GM12878 (cell line): ENCODE measurements around the gene REPS1. TPM values are rescaled to one million over a fixed set of nuclear protein-coding genes. Genes with fewer than 3 reads are reported as not detected.
"Not testable (repeated sequence)": the region's sequence is repeated elsewhere in the genome, so short reads cannot be mapped to it uniquely, and the experiment has no call there.

Source experiments
- ATAC-seq: fragments of 200-7000 bp; cut with Tn5 transposase; 3 replicates; pipeline ENCODE4 v1.9.1; 2020; ENCODE audit warnings: mild to moderate bottlenecking, moderate library complexity
- BruUV-seq: library from RNA; stranded (reverse); fragments of 400-500 nt; replicated peaks from 2 replicates; lab custom pipeline; 2021; lab: Mats Ljungman, UMichigan
- CTCF ChIA-PET: fragments of 300-600 bp; sonication (Branson Sonifier 250); formaldehyde crosslinking; extraction: SDS; loops from one replicate; lab custom pipeline; 2021; ENCODE audit warnings: inconsistent platforms; lab: Yijun Ruan, JAX
- POLR2A ChIA-PET: fragments of 350-600 bp; formaldehyde crosslinking; extraction: SDS; loops from one replicate; lab custom pipeline; 2021; ENCODE audit warnings: inconsistent platforms; lab: Charles Lee
- RAD21 ChIA-PET: fragments of 300-600 bp; sonication (Branson Sonifier 250); formaldehyde crosslinking; loops from one replicate; lab custom pipeline; 2023; ENCODE audit warnings: antibody characterized with exemption; ENCODE audit not compliant: unreplicated experiment; lab: Charles Lee
- SMC1A ChIA-PET: fragments of 300-600 bp; sonication (Branson Sonifier 250); formaldehyde crosslinking; loops from one replicate; lab custom pipeline; 2023; ENCODE audit not compliant: unreplicated experiment, uncharacterized antibody; lab: Charles Lee
- DNase-seq: peaks from one replicate; pipeline ENCODE4 v3.0.0-alpha.2; 2011; ENCODE audit warnings: low read depth, low spot score
- FAIRE-seq: peaks from 3 replicates; lab custom pipeline; 2011; peaks lifted over from hg19 to GRCh38; lab: Jason Lieb, UNC
- H2AFZ ChIP-seq: 2 replicates; pipeline ENCODE4 v1.6.0; 2011; ENCODE audit warnings: low read depth, low read length, control low read depth; ENCODE audit not compliant: control insufficient read depth
- H3K27ac ChIP-seq: 2 replicates; pipeline ENCODE4 v1.5.1; 2011; ENCODE audit warnings: control low read depth; ENCODE audit not compliant: control insufficient read depth, insufficient read depth
- H3K27me3 ChIP-seq, 2 experiments: replicated peaks in 1 of 2; 2 replicates each; pipeline versions ENCODE4 v1.6.0 to v1.6.1; 2011; ENCODE audit warnings: low read length in 1 of 2; ENCODE audit not compliant: control insufficient read depth in 2 of 2, insufficient read depth in 2 of 2
- H3K36me3 ChIP-seq, 2 experiments: 2 replicates each; pipeline ENCODE4 v1.5.1; 2011; ENCODE audit warnings: low read length in 1 of 2; ENCODE audit not compliant: control insufficient read depth in 2 of 2, insufficient read depth in 2 of 2
- H3K4me1 ChIP-seq: 2 replicates; pipeline ENCODE4 v1.6.1; 2011; ENCODE audit warnings: mild to moderate bottlenecking, low read length, moderate library complexity, mixed read lengths; ENCODE audit not compliant: control insufficient read depth, insufficient read depth
- H3K4me2 ChIP-seq: 2 replicates; pipeline ENCODE4 v1.6.0; 2011; ENCODE audit warnings: control low read depth; ENCODE audit not compliant: control insufficient read depth, insufficient read depth
- H3K4me3 ChIP-seq: fragments of 200-600 bp; sonication (generic); 2 replicates; pipeline ENCODE4 v1.5.1; 2016
- H3K79me2 ChIP-seq: 2 replicates; pipeline ENCODE4 v1.6.0; 2011; ENCODE audit warnings: low read length; ENCODE audit not compliant: control insufficient read depth, insufficient read depth
- H3K9ac ChIP-seq: 2 replicates; pipeline ENCODE4 v1.8.0; 2011; ENCODE audit warnings: low read length, control low read depth, mixed read lengths; ENCODE audit not compliant: control insufficient read depth, insufficient read depth
- H3K9me3 ChIP-seq: replicated peaks from 3 replicates; pipeline ENCODE4 v1.5.1; 2011; ENCODE audit warnings: mild to moderate bottlenecking, low read length; ENCODE audit not compliant: control insufficient read depth, insufficient read depth
- H4K20me1 ChIP-seq: 2 replicates; pipeline ENCODE4 v1.6.0; 2011; ENCODE audit not compliant: control insufficient read depth, insufficient read depth
- BMI1 ChIP-seq: fragments of 450-650 bp; IDR thresholded peaks from 2 replicates; pipeline ENCODE4 v1.6.1; 2016; ENCODE audit warnings: mild to moderate bottlenecking, moderate library complexity, borderline replicate concordance
- FOXM1 ChIP-seq: IDR thresholded peaks from 2 replicates; pipeline ENCODE4 v1.6.1; 2012; ENCODE audit warnings: low read depth, mild to moderate bottlenecking, inconsistent platforms, low read length, moderate library complexity
- RUNX3 ChIP-seq: IDR thresholded peaks from 2 replicates; pipeline ENCODE4 v1.6.1; 2012; ENCODE audit warnings: low read length, inconsistent platforms
- SP1 ChIP-seq: IDR thresholded peaks from one replicate; pipeline ENCODE4 v1.6.1; 2011; ENCODE audit warnings: low read depth, low read length
- SRF ChIP-seq, 2 experiments: IDR thresholded peaks; 2 replicates each; pipeline ENCODE4 v1.6.1; 2011; ENCODE audit warnings: low read depth in 2 of 2, low read length in 2 of 2, mild to moderate bottlenecking in 1 of 2, moderate library complexity in 1 of 2
- TCF7 ChIP-seq: IDR thresholded peaks from 2 replicates; pipeline ENCODE4 v1.6.1; 2014; ENCODE audit warnings: antibody characterized with exemption, borderline replicate concordance
- WGBS: methylation state at CpG from one replicate; pipeline ENCODE4 v1.1.6; 2016; ENCODE audit warnings: low lambda C conversion rate; ENCODE audit not compliant: insufficient replicate concordance, insufficient coverage; ENCODE audit errors: missing lambda C conversion rate; 5-methylcytosine and 5-hydroxymethylcytosine counted together
- in situ Hi-C: fragments of 300-500 bp; cut with MboI; formaldehyde crosslinking; loops from 9 replicates; pipeline ENCODE4 v1.14.3; 2018; ENCODE audit warnings: mixed read lengths
- intact Hi-C: fragments of 100-400 bp; cut with micrococcal nuclease; formaldehyde crosslinking; loops from one replicate; pipeline ENCODE4 v1.14.2; 2022; ENCODE audit not compliant: unreplicated experiment
- polyA plus RNA-seq, 11 experiments: library from polyadenylated mRNA; depleted of rRNA in 4 of 11; unstranded in 6 of 11; stranded (reverse) in 5 of 11; fragments of >200 nt; fragmentation: Nextera tagmentation in 4 of 11; fragmentation: Illumina TruSeq in 1 of 11; extraction: Ambion mirVana in 4 of 11; extraction: Trizol in 1 of 11; gene quantifications; 1 replicate in 1 of 11; 2 replicates in 10 of 11; pipeline versions ENCODE4 v1.2.1 to v1.2.3, GENCODE V29; 2011 to 2016; ENCODE audit warnings: inconsistent platforms in 2 of 11, missing spikeins in 2 of 11, low read depth in 1 of 11
- total RNA-seq, 4 experiments: library from RNA; depleted of rRNA in 3 of 4; stranded (reverse); fragments of >200 nt in 3 of 4; fragmentation: Illumina TruSeq in 1 of 4; extraction: Trizol in 1 of 4; gene quantifications; 2 replicates each; pipeline versions ENCODE4 v1.2.1 to v1.2.3, GENCODE V29; 2013 to 2021
- TF ChIP-seq, protein P1 (sequence below): IDR thresholded peaks from 2 replicates; pipeline ENCODE4 v1.6.1; 2012; ENCODE audit warnings: low read depth, low read length, improper control_type of control experiment

REPS1 gene
- total and polyA plus RNA-seq, 10 of the 15 experiments (the other 5 are each of a cell fraction or from before 2014, with no cell fraction given) = 13.7 to 59.3 (median 31.7) TPM

DNA sequence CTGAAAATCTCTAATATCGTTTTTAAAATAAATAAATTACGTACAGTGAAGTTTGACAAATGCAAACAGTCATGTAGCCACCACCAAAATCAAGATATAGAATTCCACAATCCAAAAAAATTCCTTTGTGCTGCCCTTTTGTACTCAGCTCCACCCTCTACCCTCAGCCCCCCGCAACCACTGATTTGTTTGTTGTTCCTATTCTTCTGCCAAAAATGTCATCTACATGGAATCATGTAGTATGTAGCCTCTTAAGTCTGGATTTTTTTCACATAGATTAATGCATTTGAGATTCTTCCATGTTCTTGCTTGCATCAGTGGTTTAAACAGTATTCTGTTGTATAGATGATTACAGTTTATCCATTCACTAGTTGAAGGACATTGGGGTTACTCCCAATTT is 8.5 kb upstream of the REPS1 start (continued):
- TF ChIP-seq, protein P1, sequence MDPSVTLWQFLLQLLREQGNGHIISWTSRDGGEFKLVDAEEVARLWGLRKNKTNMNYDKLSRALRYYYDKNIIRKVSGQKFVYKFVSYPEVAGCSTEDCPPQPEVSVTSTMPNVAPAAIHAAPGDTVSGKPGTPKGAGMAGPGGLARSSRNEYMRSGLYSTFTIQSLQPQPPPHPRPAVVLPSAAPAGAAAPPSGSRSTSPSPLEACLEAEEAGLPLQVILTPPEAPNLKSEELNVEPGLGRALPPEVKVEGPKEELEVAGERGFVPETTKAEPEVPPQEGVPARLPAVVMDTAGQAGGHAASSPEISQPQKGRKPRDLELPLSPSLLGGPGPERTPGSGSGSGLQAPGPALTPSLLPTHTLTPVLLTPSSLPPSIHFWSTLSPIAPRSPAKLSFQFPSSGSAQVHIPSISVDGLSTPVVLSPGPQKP = no peak
- no peak for TF ChIP-seq SRF (IDR thresholded peaks at IDR 0.05; ENCODE audit: low read depth in 2 of 2, low read length in 2 of 2)
- TF ChIP-seq FOXM1 = no peak
- TF ChIP-seq TCF7 = no peak
- no peak for TF ChIP-seq SP1
- TF ChIP-seq BMI1 = no peak
- no peak for TF ChIP-seq RUNX3

GRCh38 chr6:138993410-138993809 is 5.4 kb upstream of the REPS1 start:
- WGBS = 85% methylated on average over 1 of the region's 1 CpG
- in situ Hi-C loops, H3K27me3 ChIP-seq, H3K4me1 ChIP-seq, DNase-seq, RAD21 ChIA-PET, H4K20me1 ChIP-seq, H3K4me2 ChIP-seq, CTCF ChIA-PET, ATAC-seq, H3K9me3 ChIP-seq, FAIRE-seq, H3K4me3 ChIP-seq, SMC1A ChIA-PET, POLR2A ChIA-PET, H3K9ac ChIP-seq, H3K27ac ChIP-seq, H2AFZ ChIP-seq, BruUV-seq, H3K36me3 ChIP-seq, intact Hi-C loops, H3K79me2 ChIP-seq: not testable (repeated sequence)
